ENCODE data around the gene EXPH5. TPM values are rescaled to one million over a fixed set of nuclear protein-coding genes. Genes with fewer than 3 reads are reported as not detected.

The EXPH5 gene
- total RNA-seq, 1 experiment from 2014 or later, result 36.3 TPM

DNA sequence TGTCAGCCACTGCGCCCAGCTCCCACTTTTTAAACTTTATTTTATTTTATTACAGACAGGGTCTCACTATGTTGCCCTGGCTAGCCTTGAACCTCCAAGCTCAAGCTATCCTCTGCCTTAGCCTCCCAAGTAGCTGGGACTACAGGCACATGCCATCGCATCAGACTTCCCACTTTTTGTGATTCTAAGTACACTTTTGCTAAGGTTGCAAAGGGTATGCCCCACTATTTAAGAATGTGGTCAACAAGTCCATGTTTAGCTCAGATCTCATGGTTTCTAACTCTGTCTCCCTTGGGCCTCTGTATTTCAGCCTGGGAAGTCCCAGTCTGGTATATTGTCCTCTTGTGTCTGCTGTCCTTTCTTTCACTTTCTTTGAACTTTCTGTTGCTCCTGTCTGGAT is 35.3 kb downstream of the EXPH5 start:
- Histone ChIP-seq H3K27me3 (ENCODE audit: insufficient read depth, low read depth) (no peaks in the 10 kb centered on the region), H3K36me3 (ENCODE audit: low read depth) (no peaks in the 10 kb centered on the region), H3K4me2 (no peak overlapping the region), H2AFZ (no peak overlapping the region), H3K9me3 (ENCODE audit: insufficient read depth, low read depth) (no peaks in the 10 kb centered on the region), H3K4me3 (no peak overlapping the region), H3F3A (ENCODE audit: insufficient read depth, low read depth) (no peaks in the 10 kb centered on the region), H4K20me1 (ENCODE audit: insufficient read depth) (no peaks in the 10 kb centered on the region), H3K4me1 (replicated peaks; ENCODE audit: insufficient read depth) (no peaks in the 10 kb centered on the region), H3K27ac (no peak overlapping the region), H3K9me2 (ENCODE audit: insufficient read depth) (no peaks in the 10 kb centered on the region), H3K79me2 (ENCODE audit: low read depth) (no peaks in the 10 kb centered on the region)
- no TSS peak for BruUV-seq (replicated peaks)
- CTCF ChIA-PET, result no interaction called here
- DNase-seq, result no peak
- intact Hi-C loops (cut with micrococcal nuclease; ENCODE audit: unreplicated experiment), result no loop called here
- POLR2A ChIA-PET (ENCODE audit: unreplicated experiment), result interaction anchor here (0.8 kb wide), 1 partner anchor 18 kb away, joined by 12 read pairs; no protein-coding TSS in a partner anchor
- TF ChIP-seq CTCF (conservative IDR thresholded peaks at IDR 0.05) (no peak), EZH2 (IDR thresholded peaks at IDR 0.05; ENCODE audit: low read depth) (no peak)

DNA sequence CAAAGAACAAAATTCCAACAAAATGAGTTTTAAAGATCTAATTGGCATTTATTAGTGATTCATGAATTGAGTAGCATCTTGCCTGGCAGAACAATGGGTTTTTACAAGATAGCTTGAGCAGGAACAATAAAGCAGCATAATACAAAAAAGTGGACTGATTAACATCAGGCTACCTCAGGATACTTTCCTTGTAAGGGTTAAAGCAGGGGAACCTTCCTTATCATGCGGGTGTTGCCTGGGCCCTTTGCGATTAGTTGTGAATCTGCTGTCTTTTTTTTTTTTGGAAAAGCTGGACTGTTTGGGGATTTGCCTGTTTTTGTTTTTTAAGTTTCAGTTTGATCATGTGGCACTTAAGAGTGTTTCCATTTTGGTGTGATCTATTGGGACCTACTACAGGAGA is 37.5 kb downstream of the EXPH5 start:
- no peak for DNase-seq
- CTCF ChIA-PET, result no interaction called here
- H3K9me2 ChIP-seq (ENCODE audit: insufficient read depth), result no peaks in the 10 kb centered on the region

GRCh38 chr11:108551651-108552462 is 41.7 kb downstream of the EXPH5 start:
- DNase-seq, result no peak
- TF ChIP-seq CTCF (conservative IDR thresholded peaks at IDR 0.05), result no peak
- TF ChIP-seq EZH2 (IDR thresholded peaks at IDR 0.05; ENCODE audit: low read depth), result no peak
- H3K4me2 ChIP-seq, result no peak overlapping the region

More for the DNA sequence above, 37.5 kb downstream of the EXPH5 start:
- H3F3A ChIP-seq (ENCODE audit: insufficient read depth, low read depth), result no peaks in the 10 kb centered on the region
- no TSS peak for BruUV-seq (replicated peaks)
- H3K27ac ChIP-seq, result no peak overlapping the region
- H3K27me3 ChIP-seq (ENCODE audit: insufficient read depth, low read depth), result no peaks in the 10 kb centered on the region
- no peaks in the 10 kb centered on the region for H3K4me1 ChIP-seq (replicated peaks; ENCODE audit: insufficient read depth)
- POLR2A ChIA-PET (ENCODE audit: unreplicated experiment), result no interaction called here
- H2AFZ ChIP-seq, result no peak overlapping the region
- TF ChIP-seq EZH2 (IDR thresholded peaks at IDR 0.05; ENCODE audit: low read depth) (no peak), CTCF (conservative IDR thresholded peaks at IDR 0.05) (no peak)
- no peaks in the 10 kb centered on the region for H3K9me3 ChIP-seq (ENCODE audit: insufficient read depth, low read depth)
- no peaks in the 10 kb centered on the region for H3K36me3 ChIP-seq (ENCODE audit: low read depth)
- intact Hi-C loops (cut with micrococcal nuclease; ENCODE audit: unreplicated experiment), result no loop called here
- no peaks in the 10 kb centered on the region for H4K20me1 ChIP-seq (ENCODE audit: insufficient read depth)
- no peak overlapping the region for H3K4me3 ChIP-seq
- no peak overlapping the region for H3K4me2 ChIP-seq
- no peaks in the 10 kb centered on the region for H3K79me2 ChIP-seq (ENCODE audit: low read depth)

More at GRCh38 chr11:108551651-108552462, 41.7 kb downstream of the EXPH5 start:
- Histone ChIP-seq H3K4me3 (no peak overlapping the region), H3K79me2 (ENCODE audit: low read depth) (0 out of 2 replicates have a peak, but pooled peaks cover 4% of the 10 kb centered on the region), H3K9me3 (ENCODE audit: insufficient read depth, low read depth) (no peaks in the 10 kb centered on the region), H2AFZ (no peak overlapping the region), H3K27me3 (ENCODE audit: insufficient read depth, low read depth) (no peaks in the 10 kb centered on the region), H3F3A (ENCODE audit: insufficient read depth, low read depth) (no peaks in the 10 kb centered on the region), H3K27ac (no peak overlapping the region), H3K36me3 (ENCODE audit: low read depth) (no peaks in the 10 kb centered on the region), H4K20me1 (ENCODE audit: insufficient read depth) (0 out of 2 replicates have a peak, but pooled peaks cover 3% of the 10 kb centered on the region), H3K9me2 (ENCODE audit: insufficient read depth) (no peaks in the 10 kb centered on the region), H3K4me1 (replicated peaks; ENCODE audit: insufficient read depth) (no peaks in the 10 kb centered on the region)
- POLR2A ChIA-PET (ENCODE audit: unreplicated experiment), result no interaction called here
- CTCF ChIA-PET, result no interaction called here
- intact Hi-C loops (cut with micrococcal nuclease; ENCODE audit: unreplicated experiment), result no loop called here
- BruUV-seq (replicated peaks), result no TSS peak
